Astrocyte (in vitro differentiated cells and primary cell): ENCODE data around the gene SLC25A53. TPM values are rescaled to one million over a fixed set of nuclear protein-coding genes. Genes with fewer than 3 reads are reported as not detected.
"Not testable (repeated sequence)": the region's sequence is repeated elsewhere in the genome, so short reads cannot be mapped to it uniquely, and the experiment has no call there.

Experiments used
- DNase-seq: peaks from one replicate; pipeline ENCODE4 v3.0.0-alpha.2; 2010; ENCODE audit warnings: low read depth
- FAIRE-seq: peaks from 2 replicates; lab custom pipeline; 2011; peaks lifted over from hg19 to GRCh38; lab: Jason Lieb, UNC
- H2AFZ ChIP-seq: 2 replicates; pipeline ENCODE4 v1.6.0; 2012; ENCODE audit warnings: low read depth, low read length, inconsistent platforms
- H3K27ac ChIP-seq: 2 replicates; pipeline ENCODE4 v1.5.1; 2011; ENCODE audit warnings: low read depth, low read length, inconsistent platforms
- H3K27me3 ChIP-seq: 2 replicates; pipeline ENCODE4 v1.6.0; 2011; ENCODE audit warnings: low read length, inconsistent platforms; ENCODE audit not compliant: insufficient read depth
- H3K36me3 ChIP-seq: 2 replicates; pipeline ENCODE4 v1.5.1; 2011; ENCODE audit warnings: low read length, inconsistent platforms; ENCODE audit not compliant: insufficient read depth
- H3K4me1 ChIP-seq: 2 replicates; pipeline ENCODE4 v1.5.1; 2011; ENCODE audit warnings: low read length, inconsistent platforms; ENCODE audit not compliant: insufficient read depth
- H3K4me2 ChIP-seq: 2 replicates; pipeline ENCODE4 v1.6.0; 2012; ENCODE audit warnings: low read length, inconsistent platforms
- H3K4me3 ChIP-seq: 2 replicates; pipeline ENCODE4 v1.5.1; 2011; ENCODE audit warnings: low read depth, mild to moderate bottlenecking, low read length, inconsistent platforms; ENCODE audit not compliant: insufficient read depth
- H3K79me2 ChIP-seq: 2 replicates; pipeline ENCODE4 v1.6.0; 2012; ENCODE audit warnings: mild to moderate bottlenecking, low read length, inconsistent platforms; ENCODE audit not compliant: insufficient read depth
- H3K9ac ChIP-seq: 2 replicates; pipeline ENCODE4 v1.6.0; 2012; ENCODE audit warnings: mild to moderate bottlenecking, low read length, inconsistent platforms
- H3K9me3 ChIP-seq: 2 replicates; pipeline ENCODE4 v1.5.1; 2012; ENCODE audit warnings: low read depth, mild to moderate bottlenecking, low read length, inconsistent platforms; ENCODE audit not compliant: insufficient read depth
- H4K20me1 ChIP-seq: 2 replicates; pipeline ENCODE4 v1.6.0; 2012; ENCODE audit warnings: low read length, inconsistent platforms; ENCODE audit not compliant: insufficient read depth
- H3K27ac Mint-ChIP-seq: one replicate; pipeline ENCODE4 v1.8.0; 2021; ENCODE audit warnings: mild to moderate bottlenecking, mixed read lengths; ENCODE audit not compliant: unreplicated experiment
- H3K27me3 Mint-ChIP-seq: one replicate; pipeline ENCODE4 v1.8.0; 2021; ENCODE audit warnings: low read depth, mixed read lengths; ENCODE audit not compliant: unreplicated experiment
- H3K36me3 Mint-ChIP-seq: one replicate; pipeline ENCODE4 v1.8.0; 2021; ENCODE audit warnings: low read depth, mixed read lengths; ENCODE audit not compliant: unreplicated experiment
- H3K4me1 Mint-ChIP-seq: one replicate; pipeline ENCODE4 v1.8.0; 2021; ENCODE audit warnings: low read depth, mixed read lengths; ENCODE audit not compliant: unreplicated experiment
- H3K4me3 Mint-ChIP-seq: one replicate; pipeline ENCODE4 v1.8.0; 2021; ENCODE audit warnings: mild to moderate bottlenecking, moderate library complexity, mixed read lengths; ENCODE audit not compliant: unreplicated experiment
- H3K9me3 Mint-ChIP-seq: one replicate; pipeline ENCODE4 v1.8.0; 2021; ENCODE audit warnings: mild to moderate bottlenecking, mixed read lengths; ENCODE audit not compliant: unreplicated experiment
- EZH2 ChIP-seq: IDR thresholded peaks from 2 replicates; pipeline ENCODE4 v1.6.1; 2012; ENCODE audit warnings: mild to moderate bottlenecking, low read length, inconsistent platforms; ENCODE audit not compliant: insufficient read depth
- total RNA-seq: library from RNA; stranded (reverse); gene quantifications from 2 replicates; pipeline ENCODE4 v1.2.1, GENCODE V29; 2021
- TF ChIP-seq, protein P1 (sequence below): IDR thresholded peaks from 2 replicates; pipeline ENCODE4 v1.5.1; 2011; ENCODE audit warnings: low read depth, mild to moderate bottlenecking, inconsistent platforms, low read length, moderate library complexity; ENCODE audit not compliant: insufficient read depth

SLC25A53 gene
- total RNA-seq, 1 donor from 2014 or later: 5.3 TPM

DNA sequence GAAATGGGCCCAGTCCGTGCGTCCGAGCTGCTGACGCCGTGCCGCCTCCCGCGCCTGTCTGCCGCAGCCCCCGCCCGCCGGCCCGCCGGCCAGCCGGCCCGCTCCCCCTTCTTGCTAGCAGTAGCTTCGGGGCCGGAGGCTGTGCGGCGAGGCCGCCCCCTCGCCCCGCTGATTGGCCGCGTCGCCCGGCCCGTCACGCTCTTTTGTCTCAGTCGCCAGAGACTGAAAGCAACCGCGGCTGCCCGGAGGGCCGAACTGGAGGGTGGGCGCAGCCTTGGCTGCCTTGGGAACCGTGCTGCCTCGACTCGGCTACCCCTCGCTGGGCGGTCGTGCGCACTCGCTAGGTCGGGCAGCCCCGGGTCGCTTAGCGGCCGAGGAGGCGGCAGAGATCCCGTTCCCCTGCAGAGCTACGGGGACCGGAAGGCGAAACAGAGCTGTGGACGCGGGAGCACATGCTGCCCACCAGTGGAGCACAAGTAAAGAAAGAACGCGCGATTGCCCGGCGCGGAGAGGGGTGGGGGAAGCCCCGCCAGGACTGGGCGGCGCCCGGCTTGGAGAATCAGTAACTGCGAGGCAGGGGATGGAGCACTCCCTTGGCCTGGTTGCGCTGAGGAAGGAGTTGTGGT, 44.4 kb downstream of the SLC25A53 start, which contains the start of gene ZCCHC18:
TSS of gene ZCCHC18 (plus strand) at position 198 of the 626 bp plus-strand sequence. CDS start 1,589 bp downstream, outside the sequence.
- Histone ChIP-seq H3K27ac (peak within 1 kb of the TSS; percentile 63), H3K36me3 (no peaks in the 10 kb centered on the region), H3K9me3 (no peaks in the 10 kb centered on the region), H3K79me2 (no peaks in the 10 kb centered on the region), H3K4me3 (peak within 1 kb of the TSS; percentile 67), H3K9ac (peak within 1 kb of the TSS; percentile 87), H4K20me1 (peaks cover 9% of the 10 kb centered on the region), H3K4me2 (peak within 1 kb of the TSS; percentile 91), H3K27me3 (no peaks in the 10 kb centered on the region), H2AFZ (peak within 1 kb of the TSS; percentile 86), H3K4me1 (peaks cover 4% of the 10 kb centered on the region)
- H3K27ac Mint-ChIP-seq: peak within 1 kb of the TSS; percentile 69
- no peaks in the 10 kb centered on the region for H3K27me3 Mint-ChIP-seq
- DNase-seq: peak; percentile 66
- TF ChIP-seq, protein P1, sequence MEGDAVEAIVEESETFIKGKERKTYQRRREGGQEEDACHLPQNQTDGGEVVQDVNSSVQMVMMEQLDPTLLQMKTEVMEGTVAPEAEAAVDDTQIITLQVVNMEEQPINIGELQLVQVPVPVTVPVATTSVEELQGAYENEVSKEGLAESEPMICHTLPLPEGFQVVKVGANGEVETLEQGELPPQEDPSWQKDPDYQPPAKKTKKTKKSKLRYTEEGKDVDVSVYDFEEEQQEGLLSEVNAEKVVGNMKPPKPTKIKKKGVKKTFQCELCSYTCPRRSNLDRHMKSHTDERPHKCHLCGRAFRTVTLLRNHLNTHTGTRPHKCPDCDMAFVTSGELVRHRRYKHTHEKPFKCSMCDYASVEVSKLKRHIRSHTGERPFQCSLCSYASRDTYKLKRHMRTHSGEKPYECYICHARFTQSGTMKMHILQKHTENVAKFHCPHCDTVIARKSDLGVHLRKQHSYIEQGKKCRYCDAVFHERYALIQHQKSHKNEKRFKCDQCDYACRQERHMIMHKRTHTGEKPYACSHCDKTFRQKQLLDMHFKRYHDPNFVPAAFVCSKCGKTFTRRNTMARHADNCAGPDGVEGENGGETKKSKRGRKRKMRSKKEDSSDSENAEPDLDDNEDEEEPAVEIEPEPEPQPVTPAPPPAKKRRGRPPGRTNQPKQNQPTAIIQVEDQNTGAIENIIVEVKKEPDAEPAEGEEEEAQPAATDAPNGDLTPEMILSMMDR: no peak
- no peak for TF ChIP-seq EZH2
- no peaks in the 10 kb centered on the region for H3K4me1 Mint-ChIP-seq
- H3K36me3 Mint-ChIP-seq: no peaks in the 10 kb centered on the region
- no peak for FAIRE-seq
- no peaks in the 10 kb centered on the region for H3K9me3 Mint-ChIP-seq
- peak within 1 kb of the TSS; percentile 88 for H3K4me3 Mint-ChIP-seq

DNA sequence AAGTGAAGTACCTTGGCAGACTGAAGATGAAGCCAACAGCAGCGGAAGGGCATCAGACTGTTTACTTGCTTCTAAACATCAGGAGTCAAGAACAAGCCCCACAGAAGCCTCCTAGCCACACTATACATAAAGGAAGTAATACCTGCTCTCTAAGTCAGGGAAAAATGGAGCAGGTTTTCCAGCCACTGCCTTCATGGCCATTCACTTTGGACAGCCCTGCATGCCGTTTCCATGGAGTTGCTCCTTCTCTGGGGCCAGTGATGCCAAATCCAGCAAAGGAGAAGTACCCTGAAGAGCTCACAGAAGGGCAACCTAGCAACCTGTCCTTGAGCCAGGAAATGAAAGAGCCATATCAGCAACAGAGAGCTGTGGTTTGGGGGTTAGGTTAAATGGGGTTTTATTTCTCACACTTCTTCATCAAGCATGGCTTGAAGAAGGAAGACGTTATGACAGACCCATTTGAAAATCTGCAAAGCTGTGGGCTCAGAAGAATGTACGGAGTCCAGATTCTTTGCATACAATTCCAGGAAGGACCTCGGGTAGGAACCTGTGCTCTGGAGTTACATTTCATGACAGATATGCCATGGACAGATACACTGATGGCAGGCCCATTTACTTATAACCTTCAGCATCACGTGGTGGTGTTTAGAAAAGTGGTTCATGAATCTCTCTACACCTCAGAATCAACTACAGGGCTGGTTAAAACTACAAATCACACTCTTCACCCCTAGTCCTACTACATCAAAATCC, 46.1 kb downstream of the SLC25A53 start:
- H4K20me1 ChIP-seq, H3K79me2 ChIP-seq, H3K36me3 Mint-ChIP-seq, H3K9ac ChIP-seq, H3K4me1 ChIP-seq, H3K27ac Mint-ChIP-seq, H2AFZ ChIP-seq, H3K9me3 Mint-ChIP-seq, H3K27ac ChIP-seq, H3K27me3 Mint-ChIP-seq, H3K4me3 Mint-ChIP-seq, H3K4me1 Mint-ChIP-seq, H3K4me3 ChIP-seq, H3K9me3 ChIP-seq, H3K27me3 ChIP-seq, H3K4me2 ChIP-seq, DNase-seq, H3K36me3 ChIP-seq: not testable (repeated sequence)
- peak; percentile 98 for FAIRE-seq

GRCh38 chrX:104108955-104109354, 47.9 kb downstream of the SLC25A53 start:
- H4K20me1 ChIP-seq: peaks cover 7% of the 10 kb centered on the region
- DNase-seq: no peak
- no peak overlapping the region for H3K27ac ChIP-seq
- H3K27me3 ChIP-seq: no peaks in the 10 kb centered on the region
- H3K27me3 Mint-ChIP-seq: no peaks in the 10 kb centered on the region
- H3K4me3 Mint-ChIP-seq: no peak overlapping the region
- H3K36me3 Mint-ChIP-seq: no peaks in the 10 kb centered on the region
- H3K36me3 ChIP-seq: no peaks in the 10 kb centered on the region
- no peaks in the 10 kb centered on the region for H3K79me2 ChIP-seq
- H3K4me1 Mint-ChIP-seq: no peaks in the 10 kb centered on the region
- no peak overlapping the region for H3K4me2 ChIP-seq
- H3K4me1 ChIP-seq: peaks cover 4% of the 10 kb centered on the region
- TF ChIP-seq, protein P1: no peak
- no peak for TF ChIP-seq EZH2
- no peaks in the 10 kb centered on the region for H3K9me3 Mint-ChIP-seq
- H3K4me3 ChIP-seq: no peak overlapping the region
- H3K9ac ChIP-seq: no peak overlapping the region
- no peak for FAIRE-seq
- H3K9me3 ChIP-seq: no peaks in the 10 kb centered on the region
- H2AFZ ChIP-seq: no peak overlapping the region
- H3K27ac Mint-ChIP-seq: no peak overlapping the region
